HEK293 (cell line): ENCODE measurements around the gene PIP4K2A.

Experiments
- CTCF ChIP-seq: fragments of 450-650 bp; formaldehyde crosslinking; IDR thresholded peaks from 2 replicates; pipeline ENCODE4 v1.5.1; 2016; ENCODE audit warnings: missing biosample characterization, missing genetic modification characterization
- KLF9 ChIP-seq: fragments of 450-650 bp; formaldehyde crosslinking; IDR thresholded peaks from 2 replicates; pipeline ENCODE4 v1.5.1; 2016; ENCODE audit warnings: missing biosample characterization, missing genetic modification characterization, low read depth
- REST ChIP-seq: fragments of 450-650 bp; formaldehyde crosslinking; IDR thresholded peaks from 2 replicates; pipeline ENCODE4 v1.5.1; 2016; ENCODE audit warnings: missing biosample characterization, missing genetic modification characterization
- SETDB1 ChIP-seq: IDR thresholded peaks from one replicate; pipeline ENCODE4 v1.6.1; 2017; ENCODE audit warnings: mild to moderate bottlenecking, low read length, moderate library complexity, mixed read lengths; ENCODE audit not compliant: insufficient read length
- ZBTB44 ChIP-seq: fragments of 450-650 bp; IDR thresholded peaks from 2 replicates; pipeline ENCODE4 v1.5.1; 2018; ENCODE audit warnings: missing biosample characterization, mild to moderate bottlenecking, missing genetic modification characterization
- ZNF2 ChIP-seq: fragments of 450-650 bp; formaldehyde crosslinking; IDR thresholded peaks from 2 replicates; pipeline ENCODE4 v1.5.1; 2016; ENCODE audit warnings: missing biosample characterization, missing genetic modification characterization
- ZNF48 ChIP-seq: fragments of 450-650 bp; formaldehyde crosslinking; IDR thresholded peaks from 2 replicates; pipeline ENCODE4 v1.5.1; 2016; ENCODE audit warnings: missing biosample characterization, missing genetic modification characterization
- ZNF529 ChIP-seq: fragments of 450-650 bp; formaldehyde crosslinking; IDR thresholded peaks from 2 replicates; pipeline ENCODE4 v1.5.1; 2017; ENCODE audit warnings: missing genetic modification characterization, missing biosample characterization; ENCODE audit not compliant: insufficient replicate concordance
- ZSCAN5A ChIP-seq: fragments of 450-650 bp; formaldehyde crosslinking; IDR thresholded peaks from 2 replicates; pipeline ENCODE4 v1.5.1; 2016; ENCODE audit warnings: missing biosample characterization, missing genetic modification characterization

GRCh38 chr10:22682237-22683139 lies 31.9 kb downstream of the PIP4K2A start:
- TF ChIP-seq ZSCAN5A (tag by site-specific recombination) (no peak), CTCF (tag by site-specific recombination) (no peak), REST (tag by site-specific recombination) (no peak), KLF9 (no peak), ZBTB44 (tag by site-specific recombination) (no peak), ZNF2 (tag by site-specific recombination) (no peak), ZNF48 (tag by site-specific recombination) (no peak), ZNF529 (tag by site-specific recombination) (no peak), SETDB1 (no peak)
